Panc1 (cell line): Measurements from ENCODE around the gene IL19. TPM values are rescaled to one million over a fixed set of nuclear protein-coding genes. Genes with fewer than 3 reads are reported as not detected.

Experiments used
- ATAC-seq: fragments of 200-7000 bp; cut with Tn5 transposase; 2 replicates; pipeline ENCODE4 v1.9.1; 2020; ENCODE audit warnings: mild to moderate bottlenecking, moderate library complexity
- BruUV-seq: library from RNA; stranded (reverse); fragments of 400-500 nt; replicated peaks from 2 replicates; lab custom pipeline; 2021; lab: Mats Ljungman, UMichigan
- CTCF ChIA-PET: fragments of 300-600 bp; sonication (Branson Sonifier 250); formaldehyde crosslinking; loops from one replicate; lab custom pipeline; 2022; ENCODE audit warnings: antibody characterized with exemption; lab: Charles Lee
- POLR2A ChIA-PET: fragments of 300-600 bp; sonication (Branson Sonifier 250); formaldehyde crosslinking; loops from one replicate; lab custom pipeline; 2022; ENCODE audit warnings: antibody characterized with exemption; lab: Charles Lee
- DNase-seq: peaks from one replicate; pipeline ENCODE4 v3.0.0-alpha.2; 2010; ENCODE audit warnings: low read depth, low spot score
- H3K27ac ChIP-seq: 2 replicates; pipeline ENCODE4 v1.5.1; 2011; ENCODE audit warnings: mild to moderate bottlenecking, low read length, inconsistent platforms
- H3K27me3 ChIP-seq: fragments of 200-500 bp; sonication (Bioruptor generic); 2 replicates; pipeline ENCODE4 v1.6.0; 2014; ENCODE audit warnings: low read length, inconsistent platforms; ENCODE audit not compliant: control insufficient read depth, insufficient read depth
- H3K36me3 ChIP-seq: fragments of 200-500 bp; sonication (Bioruptor generic); 2 replicates; pipeline ENCODE4 v1.5.1; 2014; ENCODE audit warnings: inconsistent platforms, mild to moderate bottlenecking, low read length, moderate library complexity; ENCODE audit not compliant: control insufficient read depth, insufficient read depth
- H3K4me1 ChIP-seq: 2 replicates; pipeline ENCODE4 v1.5.1; 2011; ENCODE audit warnings: inconsistent platforms, mild to moderate bottlenecking, low read length, moderate library complexity; ENCODE audit not compliant: control insufficient read depth, insufficient read depth
- H3K4me3 ChIP-seq, 2 experiments: 2 replicates each; pipeline ENCODE4 v1.5.1; 2011 to 2012; ENCODE audit warnings: low read depth in 2 of 2, low read length in 2 of 2, mild to moderate bottlenecking in 2 of 2, inconsistent platforms in 1 of 2, moderate library complexity in 1 of 2
- H3K9me3 ChIP-seq: fragments of 200-500 bp; sonication (Bioruptor generic); 2 replicates; pipeline ENCODE4 v1.5.1; 2014; ENCODE audit warnings: low read depth, mild to moderate bottlenecking, inconsistent platforms, low read length, moderate library complexity; ENCODE audit not compliant: control insufficient read depth, insufficient read depth
- in situ Hi-C: cut with HindIII; loops from 2 replicates; pipeline ENCODE4 v1.10.0; 2016; ENCODE audit warnings: low sequenced_read_pairs, low pct_unique_long_range_greater_than_20kb
- intact Hi-C: fragments of 100-400 bp; cut with micrococcal nuclease; formaldehyde crosslinking; loops from one replicate; pipeline ENCODE4 v1.10.0; 2022; ENCODE audit not compliant: unreplicated experiment
- total RNA-seq: library from RNA; stranded (reverse); gene quantifications from one replicate; pipeline ENCODE4 v1.2.1, GENCODE V29; 2021; ENCODE audit not compliant: unreplicated experiment
- TF ChIP-seq, protein P1 (sequence below), 2 experiments: IDR thresholded peaks; 2 replicates each; pipeline ENCODE4 v1.6.1; 2011 to 2012; ENCODE audit warnings: low read depth in 2 of 2, control low read depth in 1 of 2, low read length in 1 of 2, mild to moderate bottlenecking in 1 of 2, moderate library complexity in 1 of 2; ENCODE audit not compliant: insufficient read depth in 1 of 2
- TF ChIP-seq, protein P2 (sequence below): fragments of 450-650 bp; IDR thresholded peaks from 2 replicates; pipeline ENCODE4 v1.5.1; 2017; ENCODE audit warnings: mild to moderate bottlenecking

The IL19 gene
- total RNA-seq, 1 experiment from 2014 or later, result not detected

GRCh38 chr1:206801467-206801866 lies 30.9 kb downstream of the IL19 start:
- Histone ChIP-seq H3K9me3 (no peaks in the 10 kb centered on the region), H3K36me3 (no peaks in the 10 kb centered on the region), H3K27ac (no peak overlapping the region), H3K27me3 (peaks cover 10% of the 10 kb centered on the region), H3K4me1 (no peaks in the 10 kb centered on the region), H3K4me3 (no peak overlapping the region)
- in situ Hi-C loops, result no loop called here
- ATAC-seq, result no peak
- BruUV-seq, result no TSS peak
- ChIA-PET POLR2A (no interaction called here), CTCF (no interaction called here)
- TF ChIP-seq, protein P1, sequence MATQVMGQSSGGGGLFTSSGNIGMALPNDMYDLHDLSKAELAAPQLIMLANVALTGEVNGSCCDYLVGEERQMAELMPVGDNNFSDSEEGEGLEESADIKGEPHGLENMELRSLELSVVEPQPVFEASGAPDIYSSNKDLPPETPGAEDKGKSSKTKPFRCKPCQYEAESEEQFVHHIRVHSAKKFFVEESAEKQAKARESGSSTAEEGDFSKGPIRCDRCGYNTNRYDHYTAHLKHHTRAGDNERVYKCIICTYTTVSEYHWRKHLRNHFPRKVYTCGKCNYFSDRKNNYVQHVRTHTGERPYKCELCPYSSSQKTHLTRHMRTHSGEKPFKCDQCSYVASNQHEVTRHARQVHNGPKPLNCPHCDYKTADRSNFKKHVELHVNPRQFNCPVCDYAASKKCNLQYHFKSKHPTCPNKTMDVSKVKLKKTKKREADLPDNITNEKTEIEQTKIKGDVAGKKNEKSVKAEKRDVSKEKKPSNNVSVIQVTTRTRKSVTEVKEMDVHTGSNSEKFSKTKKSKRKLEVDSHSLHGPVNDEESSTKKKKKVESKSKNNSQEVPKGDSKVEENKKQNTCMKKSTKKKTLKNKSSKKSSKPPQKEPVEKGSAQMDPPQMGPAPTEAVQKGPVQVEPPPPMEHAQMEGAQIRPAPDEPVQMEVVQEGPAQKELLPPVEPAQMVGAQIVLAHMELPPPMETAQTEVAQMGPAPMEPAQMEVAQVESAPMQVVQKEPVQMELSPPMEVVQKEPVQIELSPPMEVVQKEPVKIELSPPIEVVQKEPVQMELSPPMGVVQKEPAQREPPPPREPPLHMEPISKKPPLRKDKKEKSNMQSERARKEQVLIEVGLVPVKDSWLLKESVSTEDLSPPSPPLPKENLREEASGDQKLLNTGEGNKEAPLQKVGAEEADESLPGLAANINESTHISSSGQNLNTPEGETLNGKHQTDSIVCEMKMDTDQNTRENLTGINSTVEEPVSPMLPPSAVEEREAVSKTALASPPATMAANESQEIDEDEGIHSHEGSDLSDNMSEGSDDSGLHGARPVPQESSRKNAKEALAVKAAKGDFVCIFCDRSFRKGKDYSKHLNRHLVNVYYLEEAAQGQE (IDR thresholded peaks at IDR 0.05; ENCODE audit: insufficient read depth in 1 of 2, low read depth in 2 of 2, low read length in 1 of 2), result no peak
- intact Hi-C loops, result no loop called here
- no peak for DNase-seq

- in situ Hi-C loops (no loop called here), intact Hi-C loops (no loop called here)
- ATAC-seq (no peak), DNase-seq (no peak)
- H3K4me3 ChIP-seq, result no peak overlapping the region
- no peaks in the 10 kb centered on the region for H3K4me1 ChIP-seq
- H3K36me3 ChIP-seq, result no peaks in the 10 kb centered on the region
- ChIA-PET CTCF (no interaction called here), POLR2A (no interaction called here)
- no TSS peak for BruUV-seq
- H3K27ac ChIP-seq, result no peak overlapping the region
- no peaks in the 10 kb centered on the region for H3K9me3 ChIP-seq
- TF ChIP-seq, protein P2, sequence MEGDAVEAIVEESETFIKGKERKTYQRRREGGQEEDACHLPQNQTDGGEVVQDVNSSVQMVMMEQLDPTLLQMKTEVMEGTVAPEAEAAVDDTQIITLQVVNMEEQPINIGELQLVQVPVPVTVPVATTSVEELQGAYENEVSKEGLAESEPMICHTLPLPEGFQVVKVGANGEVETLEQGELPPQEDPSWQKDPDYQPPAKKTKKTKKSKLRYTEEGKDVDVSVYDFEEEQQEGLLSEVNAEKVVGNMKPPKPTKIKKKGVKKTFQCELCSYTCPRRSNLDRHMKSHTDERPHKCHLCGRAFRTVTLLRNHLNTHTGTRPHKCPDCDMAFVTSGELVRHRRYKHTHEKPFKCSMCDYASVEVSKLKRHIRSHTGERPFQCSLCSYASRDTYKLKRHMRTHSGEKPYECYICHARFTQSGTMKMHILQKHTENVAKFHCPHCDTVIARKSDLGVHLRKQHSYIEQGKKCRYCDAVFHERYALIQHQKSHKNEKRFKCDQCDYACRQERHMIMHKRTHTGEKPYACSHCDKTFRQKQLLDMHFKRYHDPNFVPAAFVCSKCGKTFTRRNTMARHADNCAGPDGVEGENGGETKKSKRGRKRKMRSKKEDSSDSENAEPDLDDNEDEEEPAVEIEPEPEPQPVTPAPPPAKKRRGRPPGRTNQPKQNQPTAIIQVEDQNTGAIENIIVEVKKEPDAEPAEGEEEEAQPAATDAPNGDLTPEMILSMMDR, result no peak
- TF ChIP-seq, protein P1 (IDR thresholded peaks at IDR 0.05; ENCODE audit: insufficient read depth in 1 of 2, low read depth in 2 of 2, low read length in 1 of 2), result no peak
- H3K27me3 ChIP-seq, result peaks cover 10% of the 10 kb centered on the region
Observed at GRCh38 chr1:206802401-206802800, 31.8 kb downstream of the IL19 start.
